ENCODE measurements around the gene RORB.

RORB gene

DNA sequence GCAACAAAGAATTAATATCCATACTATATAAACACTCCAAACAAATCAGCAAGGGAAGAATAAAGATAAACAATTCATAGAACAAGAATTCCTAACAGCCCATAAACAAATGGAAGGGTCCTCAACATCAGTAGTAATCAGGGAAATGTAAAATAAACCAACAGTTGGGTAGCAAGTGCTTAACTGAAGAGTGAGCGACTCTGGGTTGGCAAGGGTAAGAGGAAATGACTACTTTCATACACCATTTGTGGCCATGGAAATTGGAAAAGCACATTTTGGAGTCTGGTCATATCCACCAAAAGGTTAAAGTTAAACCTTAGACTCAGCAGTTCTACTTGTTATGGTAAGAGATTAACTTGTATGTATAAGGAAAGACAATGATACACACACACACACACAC lies 17.4 kb upstream of the RORB start:
- TF ChIP-seq, protein P1, sequence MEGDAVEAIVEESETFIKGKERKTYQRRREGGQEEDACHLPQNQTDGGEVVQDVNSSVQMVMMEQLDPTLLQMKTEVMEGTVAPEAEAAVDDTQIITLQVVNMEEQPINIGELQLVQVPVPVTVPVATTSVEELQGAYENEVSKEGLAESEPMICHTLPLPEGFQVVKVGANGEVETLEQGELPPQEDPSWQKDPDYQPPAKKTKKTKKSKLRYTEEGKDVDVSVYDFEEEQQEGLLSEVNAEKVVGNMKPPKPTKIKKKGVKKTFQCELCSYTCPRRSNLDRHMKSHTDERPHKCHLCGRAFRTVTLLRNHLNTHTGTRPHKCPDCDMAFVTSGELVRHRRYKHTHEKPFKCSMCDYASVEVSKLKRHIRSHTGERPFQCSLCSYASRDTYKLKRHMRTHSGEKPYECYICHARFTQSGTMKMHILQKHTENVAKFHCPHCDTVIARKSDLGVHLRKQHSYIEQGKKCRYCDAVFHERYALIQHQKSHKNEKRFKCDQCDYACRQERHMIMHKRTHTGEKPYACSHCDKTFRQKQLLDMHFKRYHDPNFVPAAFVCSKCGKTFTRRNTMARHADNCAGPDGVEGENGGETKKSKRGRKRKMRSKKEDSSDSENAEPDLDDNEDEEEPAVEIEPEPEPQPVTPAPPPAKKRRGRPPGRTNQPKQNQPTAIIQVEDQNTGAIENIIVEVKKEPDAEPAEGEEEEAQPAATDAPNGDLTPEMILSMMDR (IDR thresholded peaks at IDR 0.05; ENCODE audit: low read depth, low read length) = no peak
- in situ Hi-C loops (cut with HindIII; ENCODE audit: low sequenced_read_pairs) = no loop called here
- DNase-seq (ENCODE audit: low read depth, low spot score) = peak; percentile 7
- no peak overlapping the region for H3K4me3 ChIP-seq (ENCODE audit: low read depth, low read length)

DNA sequence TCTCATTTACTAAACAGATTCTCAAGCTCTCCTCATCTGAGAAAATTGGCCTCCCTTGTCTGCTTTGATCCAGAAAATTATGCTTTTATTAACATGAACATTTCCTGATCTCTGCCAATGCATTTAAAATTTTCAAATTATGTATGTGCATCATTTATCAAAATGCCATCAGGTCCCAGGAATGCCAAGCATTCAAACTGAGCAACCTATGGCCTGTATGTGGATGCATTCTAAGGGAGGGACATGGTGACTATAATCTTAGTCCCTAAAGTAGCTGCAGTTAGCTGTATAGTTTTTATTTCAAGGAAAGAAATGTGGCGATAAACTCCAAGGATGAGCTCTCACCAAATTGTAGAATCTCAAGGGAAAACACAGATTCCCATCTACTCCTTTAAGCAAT lies 9.7 kb upstream of the RORB start:
- DNase-seq (ENCODE audit: low read depth, low spot score) = no peak
- TF ChIP-seq, protein P1 (IDR thresholded peaks at IDR 0.05; ENCODE audit: low read depth, low read length) = no peak
- in situ Hi-C loops (cut with HindIII; ENCODE audit: low sequenced_read_pairs) = no loop called here

DNA sequence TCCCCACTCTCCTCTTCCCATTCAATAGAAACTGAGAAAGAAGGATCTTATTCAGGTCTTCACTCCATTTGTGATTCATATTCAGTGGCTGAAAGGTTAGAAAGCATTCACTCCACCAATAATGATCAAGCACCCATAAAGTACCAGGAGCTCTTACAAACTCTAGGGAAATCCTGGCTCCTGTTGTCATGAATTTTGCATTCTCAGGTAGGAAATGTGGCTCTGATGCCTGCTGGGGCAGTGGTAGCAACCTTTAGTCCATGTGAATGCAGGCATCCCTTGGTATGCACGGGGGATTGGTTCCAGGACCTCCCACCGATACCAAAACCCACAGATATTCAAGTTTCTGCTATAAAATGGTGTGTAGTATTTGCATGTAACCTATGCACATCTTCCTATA lies 3.6 kb upstream of the RORB start:
- in situ Hi-C loops (cut with HindIII; ENCODE audit: low sequenced_read_pairs) = no loop called here
- TF ChIP-seq, protein P1 (IDR thresholded peaks at IDR 0.05; ENCODE audit: low read depth, low read length) = no peak
- no peak overlapping the region for H3K4me3 ChIP-seq (ENCODE audit: low read depth, low read length)
- no peak for DNase-seq (ENCODE audit: low read depth, low spot score)

More for the DNA sequence above, 9.7 kb upstream of the RORB start:
- H3K4me3 ChIP-seq (ENCODE audit: low read depth, low read length) = no peak overlapping the region

DNA sequence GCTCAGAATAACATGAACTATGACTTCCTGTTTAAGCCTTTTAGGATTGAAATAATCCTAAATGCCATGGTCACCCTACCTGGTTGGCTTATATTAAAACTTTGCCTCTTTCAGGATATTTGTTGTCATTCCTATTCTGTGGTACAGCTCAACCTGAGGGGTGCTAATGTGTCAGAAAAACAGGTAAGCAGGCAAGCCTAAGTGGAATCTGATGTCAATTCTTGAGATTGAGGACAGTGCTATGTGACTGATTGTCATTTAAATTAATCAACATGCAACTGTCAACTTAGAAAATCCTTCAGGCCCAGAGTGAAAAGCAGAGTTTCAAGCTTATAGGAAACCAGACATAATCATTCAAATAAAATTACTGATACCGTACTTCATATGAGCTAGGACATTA lies 2.6 kb upstream of the RORB start:
- in situ Hi-C loops (cut with HindIII; ENCODE audit: low sequenced_read_pairs) = no loop called here

DNA sequence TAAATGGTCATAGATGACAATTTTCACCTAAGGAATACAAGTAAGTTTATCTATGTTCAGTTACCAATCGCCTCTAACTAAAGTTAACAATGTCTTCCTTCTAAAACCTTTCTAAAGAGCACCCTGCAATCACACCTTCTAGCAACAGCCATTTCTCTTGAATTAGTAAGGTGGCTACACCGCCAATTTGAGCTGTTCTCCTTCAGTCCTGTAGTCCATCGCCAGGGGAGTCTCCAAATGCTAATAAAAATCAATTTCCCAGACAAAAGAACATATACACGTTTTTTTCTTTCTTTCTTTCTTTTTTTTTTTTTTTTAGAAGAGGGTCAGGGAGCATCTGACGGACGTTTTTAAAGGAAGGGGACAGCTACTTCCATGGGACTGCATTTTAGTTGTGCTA lies 729 bp upstream of the RORB start:
- H3K4me3 ChIP-seq (ENCODE audit: low read depth, low read length) = peak overlapping the region; percentile 60
- in situ Hi-C loops (cut with HindIII; ENCODE audit: low sequenced_read_pairs) = no loop called here
- TF ChIP-seq, protein P1 (IDR thresholded peaks at IDR 0.05; ENCODE audit: low read depth, low read length) = no peak
- peak; percentile 27 for DNase-seq (ENCODE audit: low read depth, low spot score)

More for the DNA sequence above, 2.6 kb upstream of the RORB start:
- TF ChIP-seq, protein P1 (IDR thresholded peaks at IDR 0.05; ENCODE audit: low read depth, low read length) = no peak
- DNase-seq (ENCODE audit: low read depth, low spot score) = no peak
- H3K4me3 ChIP-seq (ENCODE audit: low read depth, low read length) = no peak overlapping the region

DNA sequence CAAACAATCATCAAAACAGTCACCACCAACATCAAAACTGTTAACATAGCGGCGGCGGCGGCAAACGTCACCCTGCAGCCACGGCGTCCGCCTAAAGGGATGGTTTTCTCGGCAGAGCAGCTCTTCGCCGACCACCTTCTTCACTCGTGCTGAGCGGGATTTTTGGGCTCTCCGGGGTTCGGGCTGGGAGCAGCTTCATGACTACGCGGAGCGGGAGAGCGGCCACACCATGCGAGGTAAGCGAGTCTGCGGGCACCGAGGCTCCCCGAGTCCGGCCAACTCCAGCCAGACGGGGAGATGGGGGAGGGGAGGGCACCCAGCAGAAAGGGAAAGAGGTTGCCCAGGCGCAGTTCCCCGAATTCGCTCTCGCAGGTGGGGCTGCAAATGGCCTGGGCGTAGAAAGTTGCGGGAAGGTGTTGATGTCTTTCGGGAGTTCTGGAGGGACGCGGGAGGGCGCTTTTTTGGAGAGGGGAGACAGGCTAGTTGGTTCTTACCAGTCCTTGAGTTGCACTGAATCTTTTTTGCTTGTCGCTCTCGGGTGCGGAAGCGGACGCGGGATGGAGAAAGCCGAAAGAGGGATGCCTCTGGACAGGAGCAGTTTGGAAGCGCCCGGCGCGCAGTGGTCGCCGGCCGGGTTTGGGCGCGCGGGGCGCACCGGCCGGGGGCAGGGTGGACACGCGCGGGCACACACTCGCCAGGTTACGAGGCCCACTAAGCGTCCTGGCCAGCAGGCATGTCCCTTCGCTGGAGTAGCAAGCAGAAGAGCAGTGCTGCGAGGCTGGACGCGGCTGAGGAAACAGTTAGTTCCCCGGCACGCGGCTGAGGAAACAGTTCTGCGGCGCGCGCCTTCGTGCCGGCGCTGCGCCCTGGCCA lies 849 bp downstream of the RORB start:
- TF ChIP-seq, protein P1 (IDR thresholded peaks at IDR 0.05; ENCODE audit: low read depth, low read length) = no peak
- H3K4me3 ChIP-seq (ENCODE audit: low read depth, low read length) = peak overlapping the region; percentile 60
- in situ Hi-C loops (cut with HindIII; ENCODE audit: low sequenced_read_pairs) = no loop called here
- DNase-seq (ENCODE audit: low read depth, low spot score) = peak; percentile 38
